NCI-H2196 treated with DMSO at 0.1 percent for 48 hours (cell line): ENCODE results near the gene MAG.

Experiments
- DNase-seq: peaks from one replicate; lab custom pipeline; 2025; ENCODE audit not compliant: unreplicated experiment; lab: John Stamatoyannopoulos, UW

The MAG gene

GRCh38 chr19:35264268-35265125, 27.5 kb upstream of the MAG start:
- DNase-seq: no peak

- DNase-seq: no peak
Observed at GRCh38 chr19:35265126-35265899, 26.6 kb upstream of the MAG start.

GRCh38 chr19:35265900-35266519, 26.0 kb upstream of the MAG start:
- no peak for DNase-seq

- DNase-seq: no peak
Observed at GRCh38 chr19:35266520-35267352, 25.2 kb upstream of the MAG start.

GRCh38 chr19:35267353-35267817, 24.6 kb upstream of the MAG start:
- no peak for DNase-seq

- DNase-seq: peak; percentile 34
Observed at GRCh38 chr19:35267818-35268535, 24.0 kb upstream of the MAG start.

- peak; percentile 49 for DNase-seq
Observed at GRCh38 chr19:35268536-35269437, 23.2 kb upstream of the MAG start, which contains the start of gene USF2. USF2 (plus strand) TSS chr19:35268962; CDS start chr19:35269102, 140 bp downstream.

- DNase-seq: peak; percentile 84
Observed at GRCh38 chr19:35269438-35270117, 22.4 kb upstream of the MAG start.

GRCh38 chr19:35270381-35270811, 21.6 kb upstream of the MAG start:
- DNase-seq: no peak

GRCh38 chr19:35271546-35271945, 20.4 kb upstream of the MAG start:
- no peak for DNase-seq

GRCh38 chr19:35272122-35272719, 19.7 kb upstream of the MAG start:
- no peak for DNase-seq

GRCh38 chr19:35272954-35273649, 18.9 kb upstream of the MAG start:
- no peak for DNase-seq

- DNase-seq: no peak
Observed at GRCh38 chr19:35273686-35274259, 18.2 kb upstream of the MAG start.

GRCh38 chr19:35274323-35274722, 17.6 kb upstream of the MAG start:
- no peak for DNase-seq

- DNase-seq: no peak
Observed at GRCh38 chr19:35276706-35277281, 15.2 kb upstream of the MAG start.

- no peak for DNase-seq
Observed at GRCh38 chr19:35278578-35279284, 13.2 kb upstream of the MAG start.
